Transverse colon (tissue), 3 donors: ENCODE measurements around the gene EFCAB8.

Experiments
- CTCF ChIP-seq, 5 experiments: fragments of 200-600 bp in 3 of 5; fragments of 450-650 bp in 2 of 5; sonication (generic) in 3 of 5; IDR thresholded peaks; 1 replicate in 2 of 5; 2 replicates in 3 of 5; pipeline ENCODE4 v1.5.1; 2016 to 2017; ENCODE audit warnings: antibody characterized with exemption in 5 of 5, inconsistent platforms in 3 of 5, mild to moderate bottlenecking in 2 of 5, moderate library complexity in 1 of 5
- EP300 ChIP-seq: sonication (generic); formaldehyde crosslinking; IDR thresholded peaks from one replicate; pipeline ENCODE4 v1.6.1; 2017; ENCODE audit warnings: antibody characterized with exemption, low read depth

DNA sequence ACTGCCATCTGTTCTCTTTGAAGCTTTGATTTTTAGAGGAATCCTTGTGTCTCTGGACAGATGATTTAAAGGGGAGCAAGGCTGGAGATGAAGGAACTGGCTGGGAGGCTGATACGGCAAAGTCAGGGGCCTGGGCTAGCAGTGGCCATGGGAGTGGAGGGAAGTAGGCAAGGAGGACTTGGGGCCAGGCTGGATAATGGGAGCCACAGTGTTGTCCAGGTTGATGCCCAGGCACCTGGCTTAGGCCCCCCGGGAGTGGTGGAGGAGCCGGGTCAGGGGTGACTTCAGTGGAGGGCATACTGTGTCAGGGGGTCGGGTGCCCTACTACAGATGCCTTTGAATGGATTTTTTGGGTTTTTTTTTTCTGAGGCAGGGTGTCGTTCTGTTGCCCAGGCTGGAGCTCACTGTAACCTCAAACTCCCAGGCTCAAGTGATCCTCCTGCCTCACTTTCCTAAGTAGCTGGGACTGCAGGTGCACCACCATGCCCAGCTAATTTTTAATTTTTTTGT is 45.0 kb downstream of the EFCAB8 start:
- TF ChIP-seq EP300 (no peak), CTCF (IDR thresholded peaks at IDR 0.05) (no peak)
